Keratinocyte (primary cell): ENCODE measurements around the gene METTL8. TPM values are rescaled to one million over a fixed set of nuclear protein-coding genes. Genes with fewer than 3 reads are reported as not detected.

Source experiments
- DNase-seq: peaks from one replicate; pipeline ENCODE4 v3.0.0-alpha.2; 2011; ENCODE audit warnings: low read depth, missing footprints, low spot score
- FAIRE-seq: peaks from 2 replicates; lab custom pipeline; 2011; peaks lifted over from hg19 to GRCh38; lab: Jason Lieb, UNC
- H2AFZ ChIP-seq: 2 replicates; pipeline ENCODE4 v1.6.0; 2012; ENCODE audit warnings: low read length, control low read depth, inconsistent platforms; ENCODE audit not compliant: control insufficient read depth
- H3K27ac ChIP-seq: 2 replicates; pipeline ENCODE4 v1.5.1; 2011; ENCODE audit warnings: low read length; ENCODE audit not compliant: control insufficient read depth, insufficient read depth
- H3K27me3 ChIP-seq: 3 replicates; pipeline ENCODE4 v1.6.0; 2011; ENCODE audit warnings: low read length; ENCODE audit not compliant: control insufficient read depth, insufficient read depth; ENCODE audit errors: extremely low read depth
- H3K36me3 ChIP-seq, 2 experiments: 2 replicates in 1 of 2; 3 replicates in 1 of 2; pipeline ENCODE4 v1.5.1; 2011; ENCODE audit warnings: low read length in 2 of 2, mild to moderate bottlenecking in 1 of 2; ENCODE audit not compliant: control insufficient read depth in 2 of 2, insufficient read depth in 2 of 2; ENCODE audit errors: extremely low read depth in 1 of 2
- H3K4me1 ChIP-seq: 3 replicates; pipeline ENCODE4 v1.5.1; 2011; ENCODE audit warnings: low read length; ENCODE audit not compliant: control insufficient read depth, insufficient read depth; ENCODE audit errors: extremely low read depth
- H3K4me2 ChIP-seq: 3 replicates; pipeline ENCODE4 v1.6.0; 2011; ENCODE audit warnings: low read depth, low read length; ENCODE audit not compliant: control insufficient read depth, insufficient read depth; ENCODE audit errors: extremely low read depth
- H3K4me3 ChIP-seq, 3 experiments: fragments of 200-600 bp in 1 of 3; sonication (generic) in 1 of 3; 2 replicates in 2 of 3; 3 replicates in 1 of 3; pipeline ENCODE4 v1.5.1; 2011 to 2016; ENCODE audit warnings: low read length in 3 of 3, mild to moderate bottlenecking in 3 of 3, control low read depth in 2 of 3, inconsistent platforms in 1 of 3, low read depth in 1 of 3, mixed read lengths in 1 of 3, mixed run types in 1 of 3, moderate library complexity in 1 of 3; ENCODE audit not compliant: control insufficient read depth in 2 of 3, insufficient read depth in 2 of 3; ENCODE audit errors: extremely low read depth in 1 of 3
- H3K79me2 ChIP-seq: 2 replicates; pipeline ENCODE4 v1.6.0; 2012; ENCODE audit warnings: low read length; ENCODE audit not compliant: control insufficient read depth, insufficient read depth
- H3K9ac ChIP-seq: 3 replicates; pipeline ENCODE4 v1.6.0; 2011; ENCODE audit warnings: low read length; ENCODE audit not compliant: control insufficient read depth, insufficient read depth; ENCODE audit errors: extremely low read depth
- H3K9me1 ChIP-seq: 3 replicates; pipeline ENCODE4 v1.6.0; 2011; ENCODE audit warnings: low read length; ENCODE audit not compliant: control insufficient read depth, insufficient read depth; ENCODE audit errors: extremely low read depth
- H3K9me3 ChIP-seq: 2 replicates; pipeline ENCODE4 v1.5.1; 2012; ENCODE audit warnings: low read depth, low read length; ENCODE audit not compliant: control insufficient read depth
- H4K20me1 ChIP-seq: 3 replicates; pipeline ENCODE4 v1.6.0; 2011; ENCODE audit warnings: low read length; ENCODE audit not compliant: control insufficient read depth, insufficient read depth; ENCODE audit errors: extremely low read depth
- CTCF ChIP-seq, 3 experiments: IDR thresholded peaks in 1 of 3; conservative IDR thresholded peaks in 1 of 3; optimal IDR thresholded peaks in 1 of 3; 2 replicates in 2 of 3; 3 replicates in 1 of 3; pipeline versions ENCODE3 to v1.5.1; 2011; ENCODE audit warnings: low read length in 3 of 3, mild to moderate bottlenecking in 3 of 3, moderate library complexity in 2 of 3, control low read depth in 1 of 3, inconsistent platforms in 1 of 3; ENCODE audit not compliant: insufficient read depth in 2 of 3; ENCODE audit errors: extremely low read depth in 1 of 3
- EZH2 ChIP-seq: IDR thresholded peaks from one replicate; pipeline ENCODE4 v1.6.1; 2012; ENCODE audit warnings: inconsistent platforms, mild to moderate bottlenecking, low read length, moderate library complexity
- dilution Hi-C: fragments of 300-500 bp; cut with MboI; formaldehyde crosslinking; loops from one replicate; pipeline ENCODE4 v1.7.0; 2020; ENCODE audit warnings: low sequenced_read_pairs; ENCODE audit not compliant: extremely low pct_ligation_motif_present
- polyA plus RNA-seq, 5 experiments: library from polyadenylated mRNA; depleted of rRNA in 3 of 5; stranded (reverse) in 3 of 5; stranded (forward) in 1 of 5; unstranded in 1 of 5; fragments of >200 nt; gene quantifications; 1 replicate in 1 of 5; 2 replicates in 3 of 5; 3 replicates in 1 of 5; pipeline versions ENCODE4 v1.2.1 to v1.2.3, GENCODE V29; 2011 to 2012; ENCODE audit warnings: missing spikeins in 2 of 5, low read depth in 1 of 5, low replicate concordance in 1 of 5

The METTL8 gene
- polyA plus RNA-seq, 1 donor (not counting 4 experiments of a cell fraction or from before 2014, with no cell fraction given): 81.2 TPM

GRCh38 chr2:171347591-171348032 lies 86.2 kb downstream of the METTL8 start:
- no peaks in the 10 kb centered on the region for H3K27me3 ChIP-seq
- no peaks in the 10 kb centered on the region for H4K20me1 ChIP-seq
- FAIRE-seq: peak; percentile 71
- H3K79me2 ChIP-seq: no peaks in the 10 kb centered on the region
- TF ChIP-seq CTCF (optimal IDR thresholded peaks at IDR 0.05 in 1 of 3, IDR thresholded peaks at IDR 0.05 in 1 of 3, conservative IDR thresholded peaks at IDR 0.05 in 1 of 3; ENCODE audit: extremely low read depth in 1 of 3, insufficient read depth in 2 of 3, low read length in 3 of 3) (no peak), EZH2 (no peak)
- no peak overlapping the region for H3K9ac ChIP-seq
- DNase-seq: peak; percentile 15
- H3K9me3 ChIP-seq: no peaks in the 10 kb centered on the region
- H3K4me3 ChIP-seq: no peak overlapping the region
- dilution Hi-C loops: no loop called here
- no peaks in the 10 kb centered on the region for H3K36me3 ChIP-seq
- H3K4me1 ChIP-seq: peaks cover 9% of the 10 kb centered on the region
- H3K27ac ChIP-seq: no peak overlapping the region
- no peak overlapping the region for H2AFZ ChIP-seq
- H3K4me2 ChIP-seq: no peak overlapping the region
- no peaks in the 10 kb centered on the region for H3K9me1 ChIP-seq

GRCh38 chr2:171346723-171347557 lies 86.8 kb downstream of the METTL8 start:
- no peak overlapping the region for H3K27ac ChIP-seq
- DNase-seq (no peak), FAIRE-seq (no peak)
- H3K36me3 ChIP-seq: no peaks in the 10 kb centered on the region
- H3K4me1 ChIP-seq: peaks cover 9% of the 10 kb centered on the region
- dilution Hi-C loops: no loop called here
- no peaks in the 10 kb centered on the region for H4K20me1 ChIP-seq
- no peaks in the 10 kb centered on the region for H3K27me3 ChIP-seq
- no peak overlapping the region for H3K9ac ChIP-seq
- no peaks in the 10 kb centered on the region for H3K9me1 ChIP-seq
- H2AFZ ChIP-seq: no peak overlapping the region
- no peak overlapping the region for H3K4me2 ChIP-seq
- no peak overlapping the region for H3K4me3 ChIP-seq
- TF ChIP-seq EZH2 (no peak), CTCF (optimal IDR thresholded peaks at IDR 0.05 in 1 of 3, IDR thresholded peaks at IDR 0.05 in 1 of 3, conservative IDR thresholded peaks at IDR 0.05 in 1 of 3; ENCODE audit: extremely low read depth in 1 of 3, insufficient read depth in 2 of 3, low read length in 3 of 3) (no peak)
- H3K79me2 ChIP-seq: no peaks in the 10 kb centered on the region
- no peaks in the 10 kb centered on the region for H3K9me3 ChIP-seq
